LNCaP clone FGC (cell line): ENCODE measurements around the gene ZFAND3.

ENCODE experiments used
- DNase-seq: peaks from one replicate; pipeline ENCODE4 v3.0.0-alpha.2; 2011; ENCODE audit warnings: low read depth
- H3K4me3 ChIP-seq: 2 replicates; pipeline ENCODE4 v1.5.1; 2011; ENCODE audit warnings: mild to moderate bottlenecking, low read depth, low read length, control low read depth
- TF ChIP-seq, protein P1 (sequence below): IDR thresholded peaks from 2 replicates; pipeline ENCODE4 v1.5.1; 2012; ENCODE audit warnings: mild to moderate bottlenecking; ENCODE audit not compliant: control insufficient read depth, insufficient read depth; ENCODE audit errors: extremely low read depth

Gene ZFAND3

DNA sequence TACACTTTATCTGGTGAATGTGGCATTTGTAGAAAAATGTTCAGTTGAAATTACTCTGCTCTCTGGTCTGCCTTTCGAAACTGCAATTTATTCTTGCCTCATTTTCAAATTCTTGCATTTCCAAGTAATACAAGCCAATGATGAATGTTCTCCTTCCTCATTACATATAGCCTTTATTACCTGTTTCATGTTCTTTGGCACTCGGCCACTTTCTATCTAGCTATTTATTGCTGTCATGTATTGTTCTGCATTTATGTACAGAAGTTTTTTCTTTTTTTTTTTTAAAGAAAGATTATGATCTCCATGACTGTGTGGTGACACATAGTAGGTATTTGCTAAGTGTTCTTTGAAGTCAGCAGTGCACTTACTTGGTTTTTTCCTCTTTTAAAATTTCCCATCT, 261.4 kb downstream of the ZFAND3 start:
- TF ChIP-seq, protein P1, sequence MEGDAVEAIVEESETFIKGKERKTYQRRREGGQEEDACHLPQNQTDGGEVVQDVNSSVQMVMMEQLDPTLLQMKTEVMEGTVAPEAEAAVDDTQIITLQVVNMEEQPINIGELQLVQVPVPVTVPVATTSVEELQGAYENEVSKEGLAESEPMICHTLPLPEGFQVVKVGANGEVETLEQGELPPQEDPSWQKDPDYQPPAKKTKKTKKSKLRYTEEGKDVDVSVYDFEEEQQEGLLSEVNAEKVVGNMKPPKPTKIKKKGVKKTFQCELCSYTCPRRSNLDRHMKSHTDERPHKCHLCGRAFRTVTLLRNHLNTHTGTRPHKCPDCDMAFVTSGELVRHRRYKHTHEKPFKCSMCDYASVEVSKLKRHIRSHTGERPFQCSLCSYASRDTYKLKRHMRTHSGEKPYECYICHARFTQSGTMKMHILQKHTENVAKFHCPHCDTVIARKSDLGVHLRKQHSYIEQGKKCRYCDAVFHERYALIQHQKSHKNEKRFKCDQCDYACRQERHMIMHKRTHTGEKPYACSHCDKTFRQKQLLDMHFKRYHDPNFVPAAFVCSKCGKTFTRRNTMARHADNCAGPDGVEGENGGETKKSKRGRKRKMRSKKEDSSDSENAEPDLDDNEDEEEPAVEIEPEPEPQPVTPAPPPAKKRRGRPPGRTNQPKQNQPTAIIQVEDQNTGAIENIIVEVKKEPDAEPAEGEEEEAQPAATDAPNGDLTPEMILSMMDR: no peak
- DNase-seq: peak; percentile 73
- no peak overlapping the region for H3K4me3 ChIP-seq

DNA sequence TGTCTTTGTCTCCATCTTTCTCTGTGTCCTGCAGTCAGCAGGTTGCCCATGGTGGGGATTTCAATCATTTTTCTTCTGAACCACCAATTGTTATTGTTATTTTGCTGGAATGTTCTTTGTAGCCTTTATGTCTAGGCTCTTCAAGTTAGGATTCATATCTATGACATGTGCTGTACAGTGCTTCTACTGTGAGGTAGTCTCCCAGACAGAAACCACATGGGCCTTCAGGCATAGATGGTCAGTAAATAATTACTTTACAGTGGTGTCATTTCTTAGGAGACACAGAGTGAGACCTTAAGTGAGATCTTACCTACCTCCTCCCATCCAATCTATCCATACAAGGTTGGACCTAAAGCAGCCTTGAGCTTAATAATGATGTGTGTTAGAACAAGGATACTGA, 265.5 kb downstream of the ZFAND3 start:
- no peak for DNase-seq
- TF ChIP-seq, protein P1: no peak
- no peak overlapping the region for H3K4me3 ChIP-seq

DNA sequence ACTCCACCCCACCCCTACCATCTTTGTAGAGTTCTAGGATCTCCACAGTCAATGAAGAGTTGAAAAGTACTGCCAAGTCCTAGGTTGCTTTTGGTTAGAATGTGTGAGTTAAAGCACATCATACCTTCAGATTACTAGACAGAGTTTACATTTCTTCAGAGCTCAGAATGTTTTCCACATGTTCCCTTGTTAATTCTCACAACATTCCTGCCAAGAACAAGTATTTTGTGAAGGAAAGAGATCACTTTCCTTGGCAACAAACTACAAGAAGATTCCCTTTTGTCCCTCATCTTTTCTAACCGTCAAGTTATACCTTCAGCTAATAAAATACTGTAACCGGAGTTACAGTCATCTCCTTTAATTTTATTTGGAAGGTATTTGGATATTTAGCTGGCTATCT, 266.8 kb downstream of the ZFAND3 start:
- no peak for DNase-seq
- TF ChIP-seq, protein P1: no peak
- no peak overlapping the region for H3K4me3 ChIP-seq

DNA sequence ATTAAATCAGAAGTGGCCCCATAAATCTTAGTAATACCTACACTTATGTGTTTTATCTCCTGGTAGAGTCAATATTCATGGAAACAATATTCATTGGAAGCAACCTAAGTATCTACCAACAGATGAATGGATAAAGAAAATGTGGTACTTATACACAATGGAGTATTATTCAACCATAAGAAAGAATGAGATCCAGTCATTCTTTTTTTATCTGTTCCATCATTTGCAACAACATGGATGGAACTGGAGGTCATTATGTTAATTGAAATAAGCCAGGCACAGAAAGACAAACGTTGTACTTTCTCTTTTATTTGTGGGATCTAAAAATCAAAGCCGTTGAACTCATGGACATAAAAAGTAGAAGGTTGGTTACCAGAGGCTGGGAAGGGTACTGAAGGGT, 268.5 kb downstream of the ZFAND3 start:
- no peak overlapping the region for H3K4me3 ChIP-seq
- TF ChIP-seq, protein P1: no peak
- no peak for DNase-seq

DNA sequence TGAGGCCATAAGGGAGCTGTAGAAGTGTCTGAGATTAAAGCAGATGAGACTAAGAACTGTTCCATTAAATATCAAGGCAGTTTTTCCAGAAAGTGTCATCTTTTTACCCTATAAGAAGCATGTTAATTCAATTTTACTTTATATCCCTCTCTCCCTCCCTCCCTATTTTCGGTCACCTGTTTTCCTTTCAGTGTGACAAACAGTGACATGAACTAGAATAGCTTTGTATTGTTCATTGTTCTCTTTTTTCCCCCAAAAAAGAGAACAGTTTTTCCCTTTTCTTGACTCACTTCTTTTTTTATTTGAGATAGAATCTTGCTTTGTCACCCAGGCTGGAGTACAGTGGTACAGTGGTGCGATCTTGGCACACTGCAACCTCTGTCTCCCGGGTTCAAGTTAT, 269.3 kb downstream of the ZFAND3 start:
- DNase-seq: no peak
- no peak overlapping the region for H3K4me3 ChIP-seq
- TF ChIP-seq, protein P1: no peak

DNA sequence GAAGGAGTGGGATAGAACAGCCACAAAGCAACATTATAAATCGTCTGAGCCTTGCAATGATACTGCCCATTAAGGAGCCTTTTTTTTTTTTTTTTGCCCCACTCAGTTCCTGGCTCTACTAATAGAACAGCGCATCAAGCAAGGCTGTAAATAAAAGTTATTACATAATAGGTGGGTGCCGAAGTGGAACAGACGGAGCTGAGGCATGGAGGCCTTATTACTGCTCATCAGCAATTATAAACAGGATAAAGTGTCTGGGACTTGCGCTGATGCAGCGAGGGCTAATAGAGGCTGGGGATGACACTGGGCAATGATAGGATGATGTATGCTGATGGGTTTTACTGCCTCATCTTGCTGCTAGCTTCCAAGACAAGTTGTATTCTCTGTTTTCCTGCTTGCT, 272.1 kb downstream of the ZFAND3 start:
- DNase-seq: no peak
- H3K4me3 ChIP-seq: no peak overlapping the region
- TF ChIP-seq, protein P1: no peak

DNA sequence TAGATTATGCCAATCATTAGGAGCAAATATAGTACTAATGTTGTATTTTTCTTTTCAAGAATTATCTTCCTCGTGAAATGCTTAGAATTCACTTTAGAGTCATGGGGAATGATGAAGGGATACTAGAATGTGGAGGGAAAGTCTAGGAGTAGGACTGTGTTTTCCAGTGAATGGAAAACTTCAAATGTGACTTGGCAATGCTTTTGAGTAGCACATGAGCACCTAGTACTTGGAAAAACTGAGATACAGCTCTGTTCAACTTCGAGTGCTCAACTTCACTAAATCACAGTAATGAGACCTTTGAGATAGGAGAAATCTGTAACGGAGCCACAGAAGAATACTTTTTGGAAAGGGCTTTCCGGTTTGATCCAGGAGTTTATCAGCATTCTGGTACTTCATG, 272.9 kb downstream of the ZFAND3 start:
- DNase-seq: no peak
- no peak overlapping the region for H3K4me3 ChIP-seq
- TF ChIP-seq, protein P1: no peak
